ENCODE measurements around the gene MSX1.

- TF ChIP-seq CTCF (IDR thresholded peaks at IDR 0.05; ENCODE audit: borderline replicate concordance, extremely low read depth, low read length, poor library complexity, severe bottlenecking) (no peak), EZH2 (IDR thresholded peaks at IDR 0.05; ENCODE audit: borderline replicate concordance, low read depth, low read length, severe bottlenecking) (no peak)
Observed at GRCh38 chr4:4812145-4812794, 47.2 kb upstream of the MSX1 start.
